K562 treated with DMSO at 1 percent for 12 hours (cell line): ENCODE results near the gene INHBE. TPM values are rescaled to one million over a fixed set of nuclear protein-coding genes. Genes with fewer than 3 reads are reported as not detected.

Experiments used
- total RNA-seq: library from RNA; unstranded; fragments of 300-600 nt; gene quantifications from 2 replicates; pipeline ENCODE4 v1.2.3, GENCODE V29; 2022; ENCODE audit not compliant: insufficient read depth

INHBE gene
- total RNA-seq = 44.7 and 60.8 TPM in 2 replicates

GRCh38 chr12:57454566-57455373, at the start of gene INHBE:
Gene INHBE (plus strand): TSS chr12:57455307. CDS start chr12:57455537, 230 bp downstream.

GRCh38 chr12:57430931-57431566, 24.1 kb upstream of the INHBE start, which contains the start of gene R3HDM2:
Gene R3HDM2 (minus strand): TSS chr12:57431043. CDS start chr12:57310428, 120,615 bp downstream.

GRCh38 chr12:57434517-57435223, 20.4 kb upstream of the INHBE start, which contains the start of gene INHBC:
Gene INHBC (plus strand): TSS chr12:57434784. CDS start chr12:57434887, 103 bp downstream.

GRCh38 chr12:57459750-57460467, 4.8 kb downstream of the INHBE start, which contains the start of gene GLI1:
Gene GLI1 (plus strand): TSS chr12:57459785. CDS start chr12:57463692, 3,907 bp downstream.

GRCh38 chr12:57479376-57480115, 24.4 kb downstream of the INHBE start, which contains the start of gene ARHGAP9:
Gene ARHGAP9 (minus strand): TSS chr12:57479866. CDS start chr12:57479406, 460 bp downstream.

GRCh38 chr12:57487597-57488401, 32.7 kb downstream of the INHBE start, which contains the start of gene MARS1:
Gene MARS1 (plus strand): TSS chr12:57488068. CDS start chr12:57488091, 23 bp downstream.

Other genes with a start within 250 kb of the INHBE start
- 10.6 and 11.7 TPM in 2 replicates for gene NXPH4, start 238.5 kb upstream of the INHBE start, total RNA-seq
- gene SHMT2, start 225.6 kb upstream of the INHBE start, total RNA-seq = 394 and 460 TPM in 2 replicates
- 5.1 and 9.5 TPM in 2 replicates for gene STAC3, start 204.1 kb upstream of the INHBE start, total RNA-seq
- 11.4 and 26.3 TPM in 2 replicates for gene R3HDM2, start 24.3 kb upstream of the INHBE start, total RNA-seq
- gene INHBC, start 20.5 kb upstream of the INHBE start, total RNA-seq = 0.97 TPM in 1 of 2 replicates, not detected in the other
- 0.49 and 3.3 TPM in 2 replicates for gene GLI1, start 4.5 kb downstream of the INHBE start, total RNA-seq
- 7.4 and 10.8 TPM in 2 replicates for gene ARHGAP9, start 24.6 kb downstream of the INHBE start, total RNA-seq
- gene MARS1, start 32.8 kb downstream of the INHBE start, total RNA-seq = 373 and 994 TPM in 2 replicates
- 211 and 237 TPM in 2 replicates for gene DDIT3, start 65.2 kb downstream of the INHBE start, total RNA-seq
- gene MBD6, start 67.5 kb downstream of the INHBE start, total RNA-seq = 9.5 and 30.4 TPM in 2 replicates
- 159 and 198 TPM in 2 replicates for gene DCTN2, start 91.9 kb downstream of the INHBE start, total RNA-seq
- 2.2 and 13.9 TPM in 2 replicates for gene KIF5A, start 94.7 kb downstream of the INHBE start, total RNA-seq
- 14.9 and 38.4 TPM in 2 replicates for gene PIP4K2C, start 135.9 kb downstream of the INHBE start, total RNA-seq
- not detected in 2 replicates for gene DTX3, start 149.5 kb downstream of the INHBE start, total RNA-seq
- gene ARHGEF25, start 156.1 kb downstream of the INHBE start, total RNA-seq = 8.4 and 14.2 TPM in 2 replicates
- 19.6 and 67.1 TPM in 2 replicates for gene B4GALNT1, start 177.9 kb downstream of the INHBE start, total RNA-seq
- gene OS9, start 238.8 kb downstream of the INHBE start, total RNA-seq = 231 and 291 TPM in 2 replicates